HG03575 (cell line): Measurements from ENCODE around the gene GLRX2.
A peak's percentile ranks its signal among the peaks of the same experiment; 100 is the strongest.
"Not testable (repeated sequence)": the region's sequence is repeated elsewhere in the genome, so short reads cannot be mapped to it uniquely, and the experiment has no call there.

Source experiments
- ATAC-seq: cut with Tn5 transposase; IDR thresholded peaks from one replicate; pipeline ENCODE4 v1.9.1; 2021; ENCODE audit not compliant: unreplicated experiment, insufficient number of reproducible peaks, low FRiP score; ENCODE audit errors: extremely low read depth

The GLRX2 gene

DNA sequence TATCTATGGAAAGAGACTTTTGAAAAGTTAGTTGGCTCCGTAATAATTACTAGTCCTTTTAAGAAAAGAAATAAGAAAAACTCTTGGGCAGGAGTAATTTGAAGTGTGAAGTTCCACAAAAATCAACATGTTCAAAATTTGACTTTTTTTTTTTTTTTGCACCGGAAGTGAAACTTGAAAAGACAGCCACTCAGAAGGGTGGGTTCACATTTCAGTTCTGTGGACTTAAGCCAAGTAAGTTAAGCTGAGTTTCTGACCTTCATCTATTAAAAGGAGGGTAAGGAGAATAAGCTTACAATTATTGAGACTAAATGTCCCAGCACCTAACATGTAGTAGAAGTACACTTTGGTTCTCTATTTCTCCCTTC, 34.8 kb downstream of the GLRX2 start:
- ATAC-seq, result no peak

DNA sequence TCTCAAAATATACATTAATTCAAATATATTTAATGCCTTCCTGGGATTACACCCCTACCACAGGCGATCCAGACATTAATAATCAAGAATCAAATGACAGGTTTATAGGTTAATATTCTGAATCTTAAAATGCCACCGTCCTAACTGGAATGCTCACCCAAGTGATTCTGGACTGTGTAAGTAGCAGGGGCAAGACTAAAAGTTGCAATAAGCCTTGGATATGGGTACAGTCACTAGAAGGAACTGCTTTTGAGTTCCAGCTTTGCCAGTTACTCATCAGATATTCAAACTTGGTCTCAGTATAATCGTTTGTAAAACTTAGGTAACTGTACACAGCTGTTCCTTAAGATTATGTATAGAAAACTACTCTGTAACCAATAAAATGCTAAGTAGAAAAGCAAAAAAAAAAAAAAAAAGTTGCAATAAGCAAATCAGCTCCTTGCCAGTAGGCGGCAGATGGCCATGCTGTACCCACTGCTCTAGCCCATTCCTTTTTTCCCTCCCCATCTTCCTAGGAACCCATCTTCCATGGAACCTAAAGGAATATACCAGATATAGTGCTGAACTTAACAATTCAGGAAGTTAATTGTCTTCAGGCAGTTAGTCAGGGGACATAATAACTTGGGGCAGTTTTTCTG, 35.3 kb downstream of the GLRX2 start:
- ATAC-seq, result no peak

DNA sequence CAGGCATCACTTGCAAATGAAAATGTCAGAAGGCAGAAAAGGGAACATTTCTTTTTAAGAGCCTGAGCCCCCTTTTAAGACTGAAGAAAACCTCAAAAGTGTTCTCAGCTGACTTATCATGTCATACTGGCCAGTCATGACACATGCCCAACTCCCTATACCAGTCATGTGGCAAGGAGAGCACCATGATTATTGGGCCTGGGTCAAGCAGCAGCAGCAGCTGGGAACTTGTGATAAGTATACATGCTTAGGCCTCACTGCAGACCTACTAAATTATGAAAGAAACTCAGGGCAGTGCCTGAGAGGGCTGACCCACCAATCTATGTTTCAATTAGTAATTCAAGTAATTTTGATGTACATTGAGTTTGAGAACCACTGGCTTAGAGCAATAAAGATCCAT, 37.2 kb downstream of the GLRX2 start:
- ATAC-seq, result no peak

DNA sequence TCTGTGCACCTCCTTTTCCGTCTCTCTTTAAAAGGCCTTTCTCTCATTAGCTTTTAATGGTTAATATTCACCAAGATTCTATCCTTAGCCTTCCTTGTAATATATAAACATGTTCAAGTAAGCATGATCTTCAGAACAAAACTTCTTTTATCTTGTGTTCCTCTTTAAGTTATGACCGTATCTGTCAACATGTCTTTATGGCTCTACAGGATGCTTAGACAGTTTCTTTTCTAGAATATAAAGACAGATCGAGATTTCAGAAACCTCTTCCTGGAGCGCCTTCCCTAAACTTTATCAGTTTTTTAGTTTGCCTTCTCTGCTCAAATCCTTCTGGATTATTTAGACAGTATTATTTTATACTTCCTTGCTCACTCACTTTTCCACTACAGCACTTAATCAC, 38.6 kb downstream of the GLRX2 start:
- ATAC-seq, result no peak

DNA sequence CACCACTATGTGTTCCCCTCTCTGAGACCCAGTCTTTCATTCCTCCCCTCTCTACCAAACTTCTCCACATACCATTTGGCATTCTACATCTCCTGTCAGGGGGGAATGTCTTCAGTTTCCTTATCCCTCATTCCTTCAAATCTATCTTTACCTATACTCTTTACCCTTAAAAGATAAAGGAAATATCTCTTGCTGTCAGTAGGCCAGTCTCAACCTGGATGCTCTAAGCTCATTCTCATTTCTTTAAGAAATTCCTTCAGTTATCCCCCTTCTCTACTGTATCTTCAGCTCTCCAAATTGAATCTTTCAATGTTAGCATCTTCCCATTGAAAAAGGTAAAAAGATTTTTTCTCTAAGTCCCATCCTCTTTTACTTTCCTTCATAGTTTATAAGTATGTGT, 39.3 kb downstream of the GLRX2 start:
- no peak for ATAC-seq

DNA sequence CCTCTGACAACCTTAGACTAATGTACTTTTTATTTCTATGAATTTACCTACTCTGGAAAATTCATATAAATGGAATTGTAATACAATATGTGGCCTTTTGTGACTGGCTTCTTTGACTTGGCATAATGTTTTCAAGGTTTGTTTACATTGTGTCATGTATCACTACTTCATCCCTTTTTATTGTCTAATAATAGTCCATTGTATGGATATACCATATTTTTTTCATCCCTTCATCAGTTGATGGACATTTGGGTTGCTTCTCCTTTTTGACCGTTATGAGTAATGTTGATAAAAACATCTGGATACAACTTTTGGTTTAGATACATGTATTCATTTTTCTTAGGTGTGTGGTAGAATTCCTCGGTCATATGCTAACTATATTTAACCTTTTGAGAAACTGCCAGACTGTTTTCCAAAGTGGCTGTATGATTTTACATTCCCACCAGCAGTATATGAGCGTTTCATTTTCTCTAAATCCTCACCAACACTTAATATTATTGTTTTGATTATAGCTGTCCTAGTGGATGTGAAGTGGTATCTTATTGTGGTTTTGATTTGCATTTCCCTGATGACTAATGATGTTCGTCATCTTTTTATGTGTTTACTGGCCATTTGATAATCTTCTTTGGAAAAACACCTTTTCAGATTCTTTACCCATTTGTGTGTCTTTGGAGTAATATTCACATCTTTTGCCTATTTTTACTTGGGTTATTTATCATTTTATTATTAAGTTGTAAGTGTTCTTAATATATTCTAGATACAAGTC, 42.3 kb downstream of the GLRX2 start:
- ATAC-seq, result no peak

DNA sequence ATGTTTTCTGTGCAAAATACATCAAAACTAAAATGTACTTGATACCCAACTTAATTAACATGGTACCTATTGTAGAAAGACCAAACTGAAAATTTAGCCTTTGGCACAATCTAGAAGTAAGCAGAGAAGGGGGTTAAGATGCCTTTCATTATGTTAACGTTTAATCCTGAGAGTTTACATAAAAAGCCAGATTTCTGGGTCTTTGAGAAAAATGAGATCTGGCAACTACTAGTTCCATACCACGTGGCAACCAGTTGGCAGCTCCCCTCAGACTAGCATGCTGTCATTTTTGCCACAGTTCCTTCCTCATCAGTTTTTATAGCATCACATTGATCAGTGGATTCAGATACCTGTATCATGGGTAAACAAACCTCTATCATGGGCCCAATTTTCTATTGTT, 44.3 kb downstream of the GLRX2 start:
- ATAC-seq, result no peak

DNA sequence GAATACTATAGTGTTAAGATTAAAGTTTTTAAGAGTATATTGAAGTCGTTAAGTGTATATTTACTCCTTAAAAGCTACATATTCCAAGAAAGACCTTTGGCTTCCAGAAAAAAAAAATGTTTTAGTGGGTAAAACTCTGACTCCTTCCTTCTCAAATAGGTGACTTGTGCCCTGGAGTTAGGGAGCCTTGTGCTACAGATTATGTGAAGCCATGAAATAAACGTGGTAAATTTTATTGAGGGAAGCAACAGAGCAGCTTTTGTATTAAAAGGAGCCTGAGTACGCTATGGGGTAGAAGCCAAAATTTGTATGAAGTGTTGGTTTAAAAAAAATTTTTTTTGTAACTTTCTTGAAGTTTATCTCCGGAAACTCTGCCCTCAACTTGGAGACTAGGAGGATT, 44.8 kb downstream of the GLRX2 start:
- ATAC-seq, result no peak

DNA sequence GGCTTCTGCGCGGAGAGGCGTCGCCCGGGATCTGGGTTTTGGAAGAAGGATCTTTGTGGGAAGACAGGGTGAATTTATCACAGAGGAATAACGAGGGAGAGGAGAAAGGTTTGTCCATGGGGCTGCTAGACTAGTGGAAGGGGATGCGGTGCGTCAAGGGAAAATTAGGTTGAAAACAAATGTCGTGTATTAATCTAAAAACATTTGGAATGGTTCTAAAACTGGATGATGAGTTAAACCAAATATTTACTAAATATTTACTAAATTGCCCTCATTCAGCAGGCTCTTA, 45.2 kb downstream of the GLRX2 start:
- ATAC-seq, result no peak

DNA sequence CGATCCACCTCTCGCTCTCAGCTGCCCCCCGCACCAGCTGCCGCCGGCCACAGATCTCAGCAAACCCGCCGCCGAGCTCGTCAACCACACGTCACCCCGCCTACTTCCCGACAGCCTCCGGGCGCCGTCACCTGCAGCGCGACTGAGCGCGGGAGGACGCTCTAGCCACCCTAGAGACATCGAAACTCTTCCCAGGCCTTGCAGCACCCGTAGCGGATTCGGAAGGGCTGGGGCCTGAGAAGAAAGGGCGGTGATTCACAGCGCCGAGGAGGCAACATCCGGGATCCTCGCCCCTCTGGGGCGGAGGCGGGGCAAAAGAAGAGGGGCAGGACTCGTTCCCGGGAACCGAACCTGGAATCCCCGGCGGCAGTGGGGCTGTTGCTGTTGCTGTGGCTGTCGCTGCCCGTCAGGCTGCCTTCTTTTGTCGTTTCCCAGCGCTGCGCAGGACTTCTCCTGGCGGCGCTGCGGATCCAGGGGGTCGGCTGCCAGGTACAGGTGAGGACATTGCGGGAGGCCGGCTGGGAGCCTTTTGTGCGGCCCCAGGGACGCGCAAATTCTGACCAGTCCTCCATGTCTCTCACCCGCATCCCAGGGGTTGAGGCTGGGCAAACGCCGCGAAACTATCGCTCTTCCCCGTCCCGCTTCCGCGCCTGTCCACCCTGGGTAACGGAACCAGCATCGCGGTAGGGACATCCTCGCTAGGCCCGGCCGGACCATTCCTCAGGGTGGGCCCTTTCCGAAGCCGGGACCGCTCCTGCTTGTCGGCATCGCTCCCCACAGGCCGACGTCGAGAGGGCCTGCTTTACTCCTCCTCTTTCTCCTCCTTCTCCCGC, 45.7 kb downstream of the GLRX2 start, which contains the start of the genes RO60 and UCHL5:
TSS of gene RO60 (plus strand) at position 331 of the 833 bp plus-strand sequence. CDS start 9,443 bp downstream, outside the sequence.
TSS of gene UCHL5 (minus strand) at position 79 of the 833 bp plus-strand sequence. CDS start 100 bp downstream, outside the sequence.
- ATAC-seq, result peak; percentile 93

DNA sequence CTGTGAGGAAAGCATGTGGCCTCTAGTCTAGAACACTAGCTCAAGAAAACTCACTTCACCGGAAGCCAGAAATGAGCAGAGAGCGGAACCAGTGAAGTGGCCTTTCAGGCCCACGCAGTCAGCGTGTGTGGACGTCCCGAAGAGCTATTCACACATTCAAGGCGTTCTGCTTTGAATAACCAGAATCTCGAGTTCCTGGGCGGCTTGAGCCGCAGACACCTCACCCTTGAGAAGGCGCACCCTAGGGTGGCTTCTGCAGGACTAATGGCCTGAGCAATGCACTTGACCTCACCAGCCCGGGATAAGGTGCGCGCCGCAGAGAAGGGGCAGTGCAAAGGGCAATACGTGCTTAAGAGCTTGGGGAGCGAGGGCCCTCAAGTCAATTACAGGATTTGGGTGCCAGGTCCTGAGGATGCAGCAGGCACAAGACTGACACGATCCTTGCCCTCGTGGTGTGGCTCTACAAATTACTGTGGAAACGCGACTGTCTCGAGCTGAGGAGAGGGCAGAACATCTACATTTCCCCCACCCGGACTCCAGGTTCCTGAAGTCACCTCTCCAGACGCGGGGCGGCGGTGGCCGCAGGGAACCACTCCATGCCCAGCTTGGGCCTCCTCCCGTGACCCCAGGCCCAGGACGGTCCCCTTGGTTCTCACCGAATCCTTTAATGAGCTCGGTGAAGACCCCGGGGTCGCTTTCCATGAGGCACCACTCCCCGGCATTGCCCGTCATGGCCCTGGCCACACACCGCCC, 46.5 kb downstream of the GLRX2 start:
- peak; percentile 27 for ATAC-seq

DNA sequence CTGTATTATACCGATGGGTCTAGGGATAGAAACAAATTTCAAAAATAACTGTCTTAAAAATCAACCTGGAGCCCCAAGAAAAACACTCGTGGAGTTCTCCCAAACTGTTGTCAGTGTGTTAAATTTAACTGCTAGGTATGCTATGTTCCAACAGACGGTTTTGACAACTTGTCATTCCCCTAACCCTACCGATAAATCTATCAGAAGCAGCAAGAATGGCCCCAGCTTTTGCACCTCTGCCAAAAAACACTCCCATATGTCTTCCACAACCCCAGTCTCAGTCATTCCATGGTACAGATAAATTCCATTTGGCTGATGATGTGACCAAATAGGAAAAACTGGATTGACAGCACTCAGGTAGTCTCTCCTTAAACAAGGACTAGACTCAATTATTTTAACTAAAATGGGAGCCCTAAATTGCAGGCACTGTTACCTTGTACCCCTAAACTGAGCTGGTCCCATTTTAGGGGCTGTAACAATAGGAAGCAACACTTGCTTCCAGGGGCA, 51.0 kb downstream of the GLRX2 start:
- ATAC-seq, result no peak

DNA sequence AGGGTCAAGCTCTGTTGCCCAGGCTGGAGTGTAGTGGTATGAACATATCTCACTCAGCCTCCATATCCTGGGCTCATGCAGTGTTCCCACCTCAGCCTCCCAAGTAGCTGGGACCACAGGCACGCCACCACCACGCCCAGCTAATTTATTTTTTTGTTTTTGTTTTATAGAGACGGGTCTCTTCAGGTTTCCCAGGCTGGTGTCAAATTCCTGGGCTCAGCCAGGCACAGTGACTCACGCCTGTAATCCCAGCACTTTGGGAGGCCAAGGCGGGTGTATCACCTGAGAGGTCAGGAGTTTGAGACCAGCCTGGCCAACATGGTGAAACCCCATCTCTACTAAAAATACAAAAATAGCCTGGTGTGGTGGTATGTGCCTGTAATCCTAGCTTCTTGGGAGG, 56.3 kb downstream of the GLRX2 start:
- ATAC-seq, result not testable (repeated sequence)
